HG03064 (cell line): ENCODE measurements around the gene TFDP3.

Source experiments
- ATAC-seq: cut with Tn5 transposase; IDR thresholded peaks from one replicate; pipeline ENCODE4 v1.9.1; 2021; ENCODE audit warnings: low read depth; ENCODE audit not compliant: unreplicated experiment

TFDP3 gene, protein sequence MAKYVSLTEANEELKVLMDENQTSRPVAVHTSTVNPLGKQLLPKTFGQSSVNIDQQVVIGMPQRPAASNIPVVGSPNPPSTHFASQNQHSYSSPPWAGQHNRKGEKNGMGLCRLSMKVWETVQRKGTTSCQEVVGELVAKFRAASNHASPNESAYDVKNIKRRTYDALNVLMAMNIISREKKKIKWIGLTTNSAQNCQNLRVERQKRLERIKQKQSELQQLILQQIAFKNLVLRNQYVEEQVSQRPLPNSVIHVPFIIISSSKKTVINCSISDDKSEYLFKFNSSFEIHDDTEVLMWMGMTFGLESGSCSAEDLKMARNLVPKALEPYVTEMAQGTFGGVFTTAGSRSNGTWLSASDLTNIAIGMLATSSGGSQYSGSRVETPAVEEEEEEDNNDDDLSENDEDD

DNA sequence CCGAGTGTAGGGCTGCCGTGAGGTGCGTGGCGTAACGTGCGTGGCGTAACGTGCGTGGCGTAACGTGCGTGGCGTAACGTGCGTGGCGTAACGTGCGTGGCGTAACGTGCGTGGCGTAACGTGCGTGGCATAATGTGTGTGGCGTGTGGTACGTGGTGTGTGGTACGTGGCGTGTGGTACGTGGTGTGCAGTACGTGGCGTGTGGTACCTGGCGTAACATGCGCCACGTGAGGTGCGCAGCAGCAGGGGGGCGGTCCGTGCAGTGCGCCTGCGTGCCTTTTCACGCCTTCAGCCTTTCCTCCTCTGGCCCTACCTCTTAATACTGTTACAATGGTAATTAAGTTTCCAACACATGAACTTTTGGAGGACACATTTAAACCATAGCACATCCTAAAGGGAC lies at the start of gene TFDP3:
TFDP3 (minus strand) TSS at position 26 of the 400 bp plus-strand sequence. CDS start 95 bp downstream, outside the sequence.
- no peak for ATAC-seq

DNA sequence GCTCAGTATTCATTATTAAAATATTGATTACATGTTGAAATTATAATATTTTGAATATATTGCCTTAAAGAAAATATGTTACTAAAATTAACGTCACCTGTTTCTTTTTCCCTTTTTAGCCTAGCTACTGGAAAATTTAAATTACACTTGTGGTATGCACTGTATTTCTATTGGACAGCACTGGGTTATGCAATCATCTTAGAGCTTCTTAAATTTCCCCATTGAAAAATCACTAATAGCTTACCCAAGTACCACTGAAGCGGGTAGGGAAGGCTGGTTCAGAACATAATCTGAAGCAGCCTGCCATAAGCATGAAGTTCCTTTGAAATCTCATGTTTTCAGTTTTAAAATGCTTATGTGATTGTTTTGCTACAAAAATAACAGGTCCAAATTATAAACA lies 49.5 kb upstream of the TFDP3 start:
- ATAC-seq, result no peak

DNA sequence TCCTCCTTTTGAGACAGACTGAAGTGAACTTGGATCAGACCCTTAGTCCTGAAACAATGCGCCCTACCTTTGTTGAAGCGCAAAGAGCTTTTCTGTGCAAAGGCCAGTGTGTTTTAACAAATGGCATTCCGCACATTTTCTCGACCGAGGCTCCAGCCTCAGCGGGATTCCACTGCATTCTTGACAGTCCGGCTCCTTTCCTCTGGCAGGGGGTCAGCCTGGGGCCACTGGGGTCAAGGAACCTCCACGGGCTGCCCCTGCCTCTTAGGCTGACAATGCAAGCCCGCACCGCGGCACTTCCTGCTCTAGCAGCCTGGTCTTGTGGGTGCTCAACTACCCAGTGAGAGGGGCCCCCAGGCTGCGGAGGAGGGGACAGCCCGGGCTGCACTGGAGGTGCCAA lies 47.2 kb upstream of the TFDP3 start:
- no peak for ATAC-seq

DNA sequence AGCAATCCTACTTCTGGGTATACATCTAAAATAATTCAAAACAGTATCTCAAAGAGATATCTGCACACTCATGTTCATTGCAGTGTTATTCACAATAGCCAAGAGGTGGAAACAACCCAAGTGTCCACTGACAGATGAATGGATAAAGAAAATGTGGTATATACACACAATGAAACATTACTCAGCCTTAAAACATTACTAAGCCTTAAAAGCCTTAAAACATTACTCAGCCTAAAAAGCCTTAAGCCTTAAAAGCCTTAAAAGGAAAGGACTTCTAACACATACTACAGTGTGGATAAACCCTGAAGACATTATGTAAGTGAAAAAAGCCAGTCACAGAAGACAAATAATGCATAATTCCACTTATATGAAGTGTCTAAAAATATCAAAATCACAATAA lies 40.3 kb upstream of the TFDP3 start:
- ATAC-seq, result no peak

DNA sequence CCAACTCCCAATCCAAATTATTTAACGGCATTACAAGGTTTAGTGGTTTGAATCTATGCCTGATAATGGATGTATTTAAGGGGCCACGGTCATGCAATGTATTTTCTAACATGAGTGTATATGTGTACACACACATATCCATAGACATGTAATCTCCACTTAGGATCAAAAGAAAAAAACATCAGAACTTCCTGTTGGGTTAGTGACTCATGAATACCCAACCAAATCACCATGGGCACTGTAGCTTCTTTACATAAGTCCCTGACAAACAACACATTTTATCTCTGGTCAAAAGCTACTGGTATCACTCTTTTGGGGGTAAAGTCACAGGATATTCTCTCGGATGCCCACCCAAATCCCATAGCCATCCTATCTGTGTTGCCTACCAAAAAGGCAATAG lies 36.5 kb upstream of the TFDP3 start:
- ATAC-seq, result no peak

DNA sequence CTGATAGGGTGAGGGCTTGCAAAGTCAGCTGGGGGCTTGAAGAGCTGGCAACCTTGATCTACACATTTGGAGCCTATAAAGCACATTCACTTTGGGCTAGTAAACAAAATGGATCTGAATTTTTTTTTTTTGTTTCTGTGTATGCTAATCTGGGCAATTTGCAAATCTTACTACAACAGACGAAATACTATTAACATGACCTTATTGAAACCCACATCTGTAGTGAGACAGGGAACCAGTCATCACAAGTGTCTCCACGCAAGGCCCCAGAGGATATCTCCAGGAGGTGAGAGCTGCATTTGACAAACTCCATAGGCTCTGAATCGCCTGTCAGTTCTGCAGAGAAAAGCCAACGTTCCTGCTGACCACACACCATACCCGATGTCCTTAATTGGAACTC lies 33.0 kb upstream of the TFDP3 start:
- no peak for ATAC-seq

DNA sequence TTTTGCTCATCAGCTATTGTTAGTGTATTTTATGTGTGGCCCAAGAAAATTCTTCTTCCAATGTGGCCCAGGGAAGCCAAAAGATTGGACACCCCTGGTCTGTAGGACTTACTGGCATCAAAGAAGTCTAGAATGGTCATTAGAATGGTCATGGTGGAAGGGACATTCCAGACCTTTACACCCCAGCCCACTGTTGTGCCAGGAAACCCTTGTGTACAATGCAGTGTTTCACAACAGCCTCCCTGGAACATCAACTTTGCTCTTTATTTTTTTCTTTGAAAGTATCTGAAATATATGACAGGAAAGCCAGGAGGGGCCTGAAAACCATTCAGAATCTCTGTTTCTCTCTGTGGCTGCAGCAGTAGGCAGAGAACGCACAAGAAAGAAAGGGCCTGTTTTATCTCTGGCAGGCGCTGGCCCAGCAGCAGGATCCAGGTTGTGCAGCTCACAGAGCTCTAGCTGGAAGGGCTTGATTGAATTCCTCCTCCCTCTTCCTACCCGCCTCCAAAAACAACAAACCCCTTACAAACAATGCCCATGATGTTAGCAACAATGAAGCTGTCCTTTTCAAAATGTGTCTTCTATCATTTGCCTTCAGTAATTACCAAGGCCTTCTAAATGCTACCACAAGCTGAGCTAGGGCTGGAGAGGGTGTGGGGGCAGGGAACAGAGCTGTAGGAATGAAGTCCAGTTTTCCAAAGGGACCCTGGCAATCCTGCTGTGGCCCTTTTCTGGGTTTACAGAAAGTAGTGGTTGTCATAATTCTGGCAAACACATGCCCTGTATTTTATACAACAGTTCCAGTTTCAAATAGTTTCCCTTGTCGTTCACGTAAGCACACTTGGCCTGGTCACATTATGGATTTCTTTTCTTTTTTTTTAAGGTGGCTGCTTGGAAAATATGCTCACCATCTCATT lies 32.3 kb upstream of the TFDP3 start:
- no peak for ATAC-seq

DNA sequence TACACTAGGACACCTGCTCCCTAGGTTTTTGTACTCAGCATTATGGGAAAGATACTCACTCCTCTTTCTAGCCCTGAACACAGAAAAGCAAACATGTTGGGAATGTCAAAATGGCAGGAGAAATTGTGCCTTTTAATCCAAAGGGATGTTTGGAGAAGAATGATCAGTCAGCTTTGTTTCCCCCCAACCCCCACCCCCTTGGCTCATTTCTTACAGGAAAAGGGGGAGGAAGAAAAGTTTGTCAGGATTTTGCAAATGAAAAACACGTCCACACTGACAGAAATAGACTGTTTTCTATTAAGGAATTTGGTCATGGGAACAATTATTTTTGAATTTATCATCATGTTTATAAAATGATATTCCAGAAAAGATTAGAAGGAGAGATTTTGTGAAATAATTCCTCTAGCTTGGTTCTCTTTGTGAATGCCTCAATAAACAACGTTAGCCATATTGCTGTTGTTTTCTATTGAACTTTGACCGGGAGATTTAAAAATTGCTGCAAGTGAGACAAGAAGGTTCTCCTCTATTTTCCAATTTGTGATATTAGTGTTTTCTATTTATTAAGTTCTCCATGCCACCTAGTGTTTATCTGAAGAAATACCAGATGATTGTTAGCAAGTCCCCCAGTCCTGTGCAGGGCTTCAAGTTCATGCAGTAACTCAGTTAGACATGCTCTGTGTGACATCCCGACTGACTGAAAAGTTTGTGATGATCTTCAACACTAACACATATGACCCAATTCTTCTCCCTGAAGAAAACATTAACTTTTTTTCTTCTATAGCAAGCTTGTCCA lies 31.3 kb upstream of the TFDP3 start:
- no peak for ATAC-seq

DNA sequence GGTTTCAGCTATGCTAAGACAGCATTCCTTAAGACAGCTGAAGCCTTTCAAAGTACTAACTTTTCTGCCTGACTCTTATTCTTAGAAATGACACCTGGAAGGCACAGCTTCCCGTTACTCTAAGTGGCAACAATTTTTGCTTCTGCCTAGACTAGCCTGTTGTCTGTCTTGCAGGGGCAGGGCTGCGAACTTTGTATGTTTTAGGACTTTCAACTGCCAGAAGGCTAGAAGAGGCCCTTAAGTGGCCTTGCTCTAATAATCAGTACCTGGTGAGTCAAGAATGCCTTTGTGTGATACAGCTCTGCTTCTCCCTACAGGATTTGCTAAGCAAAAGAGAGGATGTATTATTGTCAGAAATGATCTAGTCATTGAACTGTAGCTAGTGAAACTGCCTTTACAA lies 30.0 kb upstream of the TFDP3 start:
- no peak for ATAC-seq

DNA sequence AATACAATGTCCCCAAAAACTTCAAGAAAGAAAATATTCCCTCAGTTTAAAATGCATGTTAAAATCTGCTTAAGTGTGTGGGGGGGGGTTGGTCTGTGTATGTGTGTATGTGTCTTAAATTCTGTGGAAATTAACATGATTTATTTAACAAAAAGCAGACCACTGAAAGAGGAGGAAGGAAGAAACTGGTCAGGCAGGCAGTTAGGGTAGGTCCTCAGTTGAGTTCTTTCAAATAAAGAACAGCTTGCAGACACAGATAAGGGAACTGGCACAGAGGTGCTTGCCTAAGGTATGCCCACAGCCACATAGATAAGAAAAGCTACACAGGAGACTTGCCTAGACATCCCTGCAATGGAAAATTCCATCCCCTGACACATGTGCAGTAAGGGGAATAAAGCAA lies 28.8 kb upstream of the TFDP3 start:
- no peak for ATAC-seq

DNA sequence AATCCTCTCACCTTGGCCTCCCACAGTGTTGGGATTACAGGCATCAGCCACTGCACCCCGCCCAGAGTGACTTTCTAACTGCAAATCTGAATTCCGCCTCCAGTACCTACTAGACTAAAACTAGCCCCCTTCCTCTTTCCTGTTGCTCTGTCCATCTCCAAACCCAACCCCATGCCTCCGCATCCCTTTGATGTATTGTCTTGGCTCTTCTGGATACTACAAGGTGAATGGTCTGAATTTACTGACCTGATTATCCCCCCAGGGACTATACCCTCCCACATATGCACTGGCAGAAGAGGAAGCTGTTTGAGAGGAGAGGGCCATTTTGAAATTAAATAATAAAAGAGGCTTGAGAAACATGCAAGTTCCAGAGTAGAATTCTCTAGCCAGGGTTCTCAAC lies 17.7 kb upstream of the TFDP3 start:
- no peak for ATAC-seq

DNA sequence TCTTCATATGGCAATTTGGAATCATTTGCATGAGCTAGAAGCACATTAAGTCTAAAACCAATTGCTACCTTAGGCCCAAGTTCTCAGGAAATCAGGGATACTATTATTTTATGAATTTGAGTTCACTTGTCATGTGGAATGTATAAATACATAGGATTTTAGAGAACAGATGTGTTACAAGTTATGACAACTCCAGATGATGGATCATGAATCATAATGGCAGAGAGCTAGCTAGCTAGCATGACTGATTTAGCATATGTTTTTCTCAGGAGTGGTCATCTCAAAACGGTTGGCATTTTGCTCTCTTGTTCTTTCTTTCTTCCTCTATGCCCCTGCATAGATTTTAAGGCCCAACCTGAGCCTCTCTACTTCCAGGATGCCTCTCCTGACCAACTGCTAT lies 14.2 kb upstream of the TFDP3 start:
- ATAC-seq, result no peak

DNA sequence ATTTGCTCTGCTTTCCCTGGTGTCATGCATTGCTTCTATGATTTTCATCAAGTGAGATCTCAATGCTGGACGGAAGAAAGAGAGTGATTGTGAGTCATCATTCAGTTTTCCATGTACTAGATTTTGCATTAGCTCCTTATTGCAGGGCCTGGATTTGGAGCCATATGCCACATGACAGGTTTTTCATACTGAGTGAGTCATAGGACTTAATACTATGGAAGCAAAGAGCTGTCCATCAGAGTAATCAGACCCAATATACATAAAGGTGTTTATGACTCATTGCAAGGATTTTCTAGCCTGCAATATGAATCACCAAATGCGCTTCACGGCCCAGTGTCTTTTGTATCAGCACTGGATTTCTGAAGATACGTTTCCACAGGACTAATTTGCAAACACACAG lies 11.2 kb upstream of the TFDP3 start:
- ATAC-seq, result no peak

DNA sequence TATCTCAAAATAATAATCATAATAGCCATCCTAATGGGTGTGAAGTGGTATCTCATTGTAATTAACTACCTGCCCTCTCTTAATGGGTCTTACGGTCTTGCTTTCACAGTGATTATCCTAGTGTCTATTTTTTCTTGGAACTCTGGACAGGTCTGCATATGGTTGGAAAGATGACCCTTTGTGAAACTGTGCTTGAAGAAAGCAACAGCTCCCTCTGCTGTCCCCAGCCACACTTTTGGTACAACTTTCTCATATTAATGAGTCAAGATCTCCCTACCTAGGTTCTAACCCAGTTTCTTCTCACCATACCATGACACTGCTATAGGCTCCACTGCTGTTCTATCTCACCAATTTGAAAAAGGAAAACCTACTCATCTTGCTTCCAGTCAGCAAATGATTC lies 2.4 kb downstream of the TFDP3 start:
- no peak for ATAC-seq

DNA sequence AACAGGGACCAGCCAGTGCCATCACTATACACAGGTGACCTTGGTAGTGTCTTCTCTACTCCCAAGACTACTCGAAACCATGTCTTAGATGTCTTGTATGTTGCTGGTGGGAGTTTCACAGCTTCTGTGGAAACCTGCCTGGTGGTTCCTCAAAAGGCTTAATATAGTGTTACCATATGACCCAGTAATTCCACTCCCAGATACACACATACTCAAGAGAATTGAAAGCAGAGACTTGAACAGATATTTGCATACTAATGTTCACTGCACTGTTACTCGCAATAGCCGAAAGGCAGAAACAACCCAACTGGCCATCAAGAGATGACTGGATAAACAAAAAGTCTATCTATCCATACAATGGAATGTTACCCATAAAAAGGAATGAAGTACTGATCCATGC lies 3.1 kb downstream of the TFDP3 start:
- no peak for ATAC-seq

DNA sequence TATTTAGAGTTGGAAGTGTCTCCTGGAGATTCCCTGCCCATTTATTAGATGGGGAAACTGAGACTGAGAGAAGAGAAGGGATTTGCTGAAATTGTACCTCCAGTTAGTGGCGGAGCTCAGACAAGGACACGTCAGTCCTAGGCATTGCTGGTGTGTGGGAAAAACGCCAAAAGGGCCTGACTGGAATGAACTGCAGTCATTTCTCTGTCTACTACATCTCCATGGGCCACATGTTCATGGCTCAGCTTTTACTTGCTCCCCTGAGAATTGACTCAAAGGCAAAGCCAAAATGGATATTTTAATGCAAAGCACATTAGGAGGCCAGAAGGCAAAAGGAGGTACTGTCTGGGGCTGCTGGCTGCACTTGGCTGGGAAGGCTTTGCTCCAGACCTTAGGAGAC lies 3.9 kb downstream of the TFDP3 start:
- ATAC-seq, result no peak

DNA sequence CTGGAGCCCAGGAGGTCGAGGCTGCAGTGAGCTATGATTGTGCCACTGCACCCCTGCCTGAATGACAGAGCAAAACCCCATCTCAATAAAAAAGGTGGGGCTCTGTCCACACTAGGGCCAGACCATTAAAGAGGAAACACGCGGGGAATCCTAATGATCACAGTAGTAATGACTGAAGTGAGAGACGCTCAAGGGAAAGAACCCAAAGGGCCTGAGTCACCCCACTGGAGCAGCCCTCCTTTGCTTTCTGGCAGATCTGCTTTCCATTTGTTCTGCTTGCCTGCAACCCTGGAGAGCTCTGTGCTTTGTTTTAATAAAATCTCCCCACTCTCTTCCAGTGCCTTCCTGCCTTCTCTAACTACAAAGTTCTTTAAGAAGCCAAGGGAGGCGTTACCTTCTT lies 5.0 kb downstream of the TFDP3 start:
- ATAC-seq, result no peak

DNA sequence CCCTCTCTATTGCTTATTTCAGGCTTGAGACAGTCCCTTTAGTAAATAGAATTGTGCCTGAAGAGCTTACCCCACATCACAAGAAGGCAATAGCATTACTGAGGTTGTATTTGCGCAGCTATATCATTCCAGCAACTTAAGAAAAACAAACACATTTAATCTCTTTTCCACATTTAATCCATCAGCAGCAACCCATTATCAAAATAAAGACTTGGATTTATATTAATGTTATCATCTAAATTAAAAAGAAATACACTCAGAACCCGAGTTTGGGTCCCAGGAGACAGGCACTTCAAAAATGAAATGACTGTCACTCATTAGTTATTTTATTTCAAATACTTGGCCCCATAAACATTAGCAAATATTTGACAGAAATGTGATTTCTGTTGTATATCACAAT lies 10.4 kb downstream of the TFDP3 start:
- ATAC-seq, result no peak

DNA sequence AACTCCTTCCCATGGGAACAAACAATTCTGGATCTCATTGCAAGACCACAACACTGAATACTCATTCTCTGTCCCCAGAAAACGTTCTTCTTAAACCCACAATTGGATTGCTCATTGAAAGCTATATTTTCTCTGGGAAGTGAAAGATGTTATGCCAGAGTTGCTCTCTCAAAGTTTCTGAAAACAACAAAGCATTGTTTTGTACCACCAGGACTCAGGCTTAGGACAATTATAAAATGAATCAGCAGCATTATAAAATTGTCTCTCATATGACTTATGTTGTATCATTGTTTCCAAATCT lies 26.5 kb downstream of the TFDP3 start:
- no peak for ATAC-seq

DNA sequence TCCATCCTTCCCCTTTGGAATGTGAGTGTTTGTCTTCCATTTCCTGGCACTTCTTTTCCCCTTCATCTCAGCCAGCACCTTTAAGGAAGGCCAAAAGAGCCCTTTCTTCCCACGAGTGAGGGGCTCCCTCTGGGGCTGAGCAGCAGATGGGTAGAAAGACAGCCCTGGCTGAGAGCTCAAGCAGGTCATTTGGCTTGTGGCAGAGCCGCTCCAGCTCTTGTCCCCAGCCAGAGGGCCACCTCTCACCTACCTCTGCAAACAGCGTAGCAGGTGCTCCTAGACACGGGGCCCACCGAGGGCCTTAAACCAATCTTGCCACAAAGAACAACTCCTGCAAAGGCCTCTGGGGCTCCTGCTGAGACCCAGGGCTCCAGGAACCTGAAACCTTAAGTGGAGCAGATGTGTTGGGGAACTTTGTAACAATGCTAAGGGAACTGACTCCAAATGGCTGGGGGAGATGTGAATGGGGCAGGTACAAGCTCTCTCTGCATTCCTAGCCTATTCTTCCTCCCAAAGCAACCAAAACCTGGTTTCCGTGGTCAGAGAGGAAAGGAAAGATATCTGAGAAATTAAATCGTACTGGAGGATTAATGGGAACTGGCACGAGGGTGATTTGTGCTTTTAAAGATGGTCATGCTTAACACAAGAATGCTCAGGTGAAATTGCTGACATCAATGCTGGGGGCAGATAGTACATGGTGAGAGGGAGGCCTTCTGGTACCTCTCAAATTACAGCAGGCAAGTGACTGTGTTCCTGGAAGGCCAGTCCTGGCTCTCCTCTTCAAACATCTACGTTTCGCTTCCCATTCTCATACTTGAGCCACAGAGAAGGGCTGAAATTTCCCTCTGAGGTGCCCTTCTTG lies 27.0 kb downstream of the TFDP3 start:
- ATAC-seq, result no peak
